Left hindlimb (tissue), 1 donor: ENCODE measurements around the gene DCLK1.

Experiments
- DNase-seq: peaks from one replicate; pipeline ENCODE4 v3.0.0-alpha.2; 2018

Gene DCLK1

GRCh38 chr13:35936246-35936978 lies 194.8 kb downstream of the DCLK1 start:
- no peak for DNase-seq

GRCh38 chr13:35930665-35931631 lies 200.2 kb downstream of the DCLK1 start:
- DNase-seq, result no peak

GRCh38 chr13:35927567-35928021 lies 203.6 kb downstream of the DCLK1 start:
- DNase-seq, result no peak

- no peak for DNase-seq
These were observed 204.2 kb downstream of the DCLK1 start for GRCh38 chr13:35926859-35927530.

- no peak for DNase-seq
These were observed 205.5 kb downstream of the DCLK1 start for GRCh38 chr13:35925669-35926068.

GRCh38 chr13:35923347-35923746 lies 207.8 kb downstream of the DCLK1 start:
- DNase-seq, result no peak

GRCh38 chr13:35920816-35921215 lies 210.4 kb downstream of the DCLK1 start:
- DNase-seq, result no peak

GRCh38 chr13:35917942-35918645 lies 213.1 kb downstream of the DCLK1 start:
- DNase-seq, result no peak

- no peak for DNase-seq
These were observed 213.8 kb downstream of the DCLK1 start for GRCh38 chr13:35917252-35917941.

- no peak for DNase-seq
These were observed 215.0 kb downstream of the DCLK1 start for GRCh38 chr13:35916146-35916545.

- no peak for DNase-seq
These were observed 216.5 kb downstream of the DCLK1 start for GRCh38 chr13:35914662-35915061.

GRCh38 chr13:35912841-35913240 lies 218.3 kb downstream of the DCLK1 start:
- no peak for DNase-seq

GRCh38 chr13:35909837-35910540 lies 221.2 kb downstream of the DCLK1 start:
- DNase-seq, result no peak

GRCh38 chr13:35909091-35909490 lies 222.1 kb downstream of the DCLK1 start:
- no peak for DNase-seq

- DNase-seq, result no peak
These were observed 223.0 kb downstream of the DCLK1 start for GRCh38 chr13:35908226-35908625.

GRCh38 chr13:35906636-35907035 lies 224.5 kb downstream of the DCLK1 start:
- no peak for DNase-seq

- no peak for DNase-seq
These were observed 228.1 kb downstream of the DCLK1 start for GRCh38 chr13:35903075-35903474.

- no peak for DNase-seq
These were observed 233.1 kb downstream of the DCLK1 start for GRCh38 chr13:35898041-35898440.

- no peak for DNase-seq
These were observed 236.5 kb downstream of the DCLK1 start for GRCh38 chr13:35894636-35895035.

GRCh38 chr13:35892837-35893814 lies 238.1 kb downstream of the DCLK1 start:
- no peak for DNase-seq
